NB4 (cell line): ENCODE data around the gene OTOP1.
A peak's percentile ranks its signal among the peaks of the same experiment; 100 is the strongest.

Source experiments
- DNase-seq: peaks from one replicate; pipeline ENCODE4 v3.0.0; 2010; ENCODE audit warnings: low read depth
- H3K4me3 ChIP-seq: one replicate; pipeline ENCODE4 v1.5.1; 2011; ENCODE audit warnings: mild to moderate bottlenecking, low read depth, low read length, moderate library complexity
- MYC ChIP-seq: IDR thresholded peaks from 2 replicates; pipeline ENCODE4 v1.6.1; 2011; ENCODE audit warnings: low read depth, low read length
- POLR2A ChIP-seq: IDR thresholded peaks from 2 replicates; pipeline ENCODE4 v1.6.1; 2011; ENCODE audit warnings: mild to moderate bottlenecking; ENCODE audit not compliant: insufficient read length; ENCODE audit errors: extremely low read depth
- TF ChIP-seq, protein P1 (sequence below): IDR thresholded peaks from one replicate; pipeline ENCODE4 v1.5.1; 2012; ENCODE audit warnings: low read depth, low read length
- TF ChIP-seq, protein P2 (sequence below): IDR thresholded peaks from 2 replicates; pipeline ENCODE4 v1.6.1; 2011; ENCODE audit warnings: low read depth, low read length

Gene OTOP1, protein sequence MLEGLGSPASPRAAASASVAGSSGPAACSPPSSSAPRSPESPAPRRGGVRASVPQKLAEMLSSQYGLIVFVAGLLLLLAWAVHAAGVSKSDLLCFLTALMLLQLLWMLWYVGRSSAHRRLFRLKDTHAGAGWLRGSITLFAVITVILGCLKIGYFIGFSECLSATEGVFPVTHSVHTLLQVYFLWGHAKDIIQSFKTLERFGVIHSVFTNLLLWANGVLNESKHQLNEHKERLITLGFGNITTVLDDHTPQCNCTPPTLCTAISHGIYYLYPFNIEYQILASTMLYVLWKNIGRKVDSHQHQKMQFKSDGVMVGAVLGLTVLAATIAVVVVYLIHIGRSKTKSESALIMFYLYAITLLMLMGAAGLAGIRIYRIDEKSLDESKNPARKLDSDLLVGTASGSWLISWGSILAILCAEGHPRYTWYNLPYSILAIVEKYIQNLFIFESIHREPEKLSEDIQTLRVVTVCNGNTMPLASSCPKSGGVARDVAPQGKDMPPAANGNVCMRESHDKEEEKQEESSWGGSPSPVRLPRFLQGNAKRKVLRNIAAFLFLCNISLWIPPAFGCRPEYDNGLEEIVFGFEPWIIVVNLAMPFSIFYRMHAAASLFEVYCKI

DNA sequence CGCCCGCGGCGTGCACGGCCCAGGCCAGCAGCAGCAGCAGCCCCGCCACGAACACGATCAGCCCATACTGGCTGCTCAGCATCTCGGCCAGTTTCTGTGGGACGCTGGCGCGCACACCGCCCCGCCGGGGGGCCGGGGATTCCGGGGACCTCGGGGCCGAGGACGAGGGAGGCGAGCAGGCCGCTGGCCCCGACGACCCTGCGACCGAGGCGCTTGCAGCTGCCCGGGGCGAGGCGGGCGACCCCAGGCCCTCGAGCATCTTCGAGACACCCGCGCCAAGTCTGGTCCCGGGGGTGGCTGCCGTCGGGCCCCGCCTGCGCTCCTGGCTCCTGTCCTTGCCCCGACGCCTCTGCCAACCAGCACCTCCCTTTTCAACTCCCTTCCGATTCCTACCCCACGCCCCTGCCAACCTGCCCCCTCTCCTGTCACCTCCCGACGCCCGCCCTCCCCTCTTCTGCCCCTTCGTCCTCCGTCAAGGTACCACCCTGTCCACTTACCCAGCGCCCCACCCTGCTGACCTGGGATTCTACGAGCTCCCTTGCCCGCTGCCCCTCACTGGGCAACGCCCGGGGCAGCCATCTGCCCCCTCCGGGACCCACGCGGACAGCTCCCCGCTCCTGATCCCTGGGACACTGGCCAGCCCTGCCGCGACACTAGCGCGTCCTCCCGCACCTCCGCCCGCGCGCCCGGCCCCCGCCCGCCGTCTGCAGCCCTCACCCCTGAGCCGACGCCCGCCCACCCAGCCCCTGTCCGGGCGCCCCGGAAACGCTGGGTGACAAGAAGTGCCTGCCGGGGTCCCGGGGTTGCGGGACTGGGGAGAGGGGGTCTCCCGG lies at the start of gene OTOP1:
TSS of gene OTOP1 (minus strand) at position 324 of the 833 bp plus-strand sequence. CDS start at position 259, 65 bp downstream.
- no peak within 1 kb of the TSS for H3K4me3 ChIP-seq
- no peak for DNase-seq
- TF ChIP-seq, protein P1, sequence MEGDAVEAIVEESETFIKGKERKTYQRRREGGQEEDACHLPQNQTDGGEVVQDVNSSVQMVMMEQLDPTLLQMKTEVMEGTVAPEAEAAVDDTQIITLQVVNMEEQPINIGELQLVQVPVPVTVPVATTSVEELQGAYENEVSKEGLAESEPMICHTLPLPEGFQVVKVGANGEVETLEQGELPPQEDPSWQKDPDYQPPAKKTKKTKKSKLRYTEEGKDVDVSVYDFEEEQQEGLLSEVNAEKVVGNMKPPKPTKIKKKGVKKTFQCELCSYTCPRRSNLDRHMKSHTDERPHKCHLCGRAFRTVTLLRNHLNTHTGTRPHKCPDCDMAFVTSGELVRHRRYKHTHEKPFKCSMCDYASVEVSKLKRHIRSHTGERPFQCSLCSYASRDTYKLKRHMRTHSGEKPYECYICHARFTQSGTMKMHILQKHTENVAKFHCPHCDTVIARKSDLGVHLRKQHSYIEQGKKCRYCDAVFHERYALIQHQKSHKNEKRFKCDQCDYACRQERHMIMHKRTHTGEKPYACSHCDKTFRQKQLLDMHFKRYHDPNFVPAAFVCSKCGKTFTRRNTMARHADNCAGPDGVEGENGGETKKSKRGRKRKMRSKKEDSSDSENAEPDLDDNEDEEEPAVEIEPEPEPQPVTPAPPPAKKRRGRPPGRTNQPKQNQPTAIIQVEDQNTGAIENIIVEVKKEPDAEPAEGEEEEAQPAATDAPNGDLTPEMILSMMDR = no peak
- no peak for TF ChIP-seq POLR2A
- TF ChIP-seq MYC = no peak
- TF ChIP-seq, protein P2, sequence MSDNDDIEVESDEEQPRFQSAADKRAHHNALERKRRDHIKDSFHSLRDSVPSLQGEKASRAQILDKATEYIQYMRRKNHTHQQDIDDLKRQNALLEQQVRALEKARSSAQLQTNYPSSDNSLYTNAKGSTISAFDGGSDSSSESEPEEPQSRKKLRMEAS = no peak

DNA sequence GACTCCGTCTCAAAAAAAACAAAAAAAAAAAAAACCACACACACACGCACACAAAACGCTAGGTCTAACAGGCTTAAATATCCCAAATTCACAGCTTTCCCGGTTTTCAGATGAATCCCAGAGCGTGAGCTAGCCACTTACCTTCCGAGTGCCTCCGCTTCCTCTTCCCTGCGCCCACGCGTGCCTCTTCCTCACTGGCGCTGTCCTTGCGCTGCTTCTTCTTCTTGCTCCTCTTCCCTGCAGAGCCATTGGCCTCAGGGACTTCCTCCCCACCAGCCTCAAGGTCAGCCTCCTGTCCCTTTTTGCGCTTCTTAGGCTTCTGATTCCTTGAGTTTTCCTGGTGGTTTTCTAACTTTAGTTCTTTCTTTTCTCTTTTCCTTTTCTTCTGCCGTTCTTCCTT lies 47.5 kb upstream of the OTOP1 start:
- no peak overlapping the region for H3K4me3 ChIP-seq
- no peak for DNase-seq
- no peak for TF ChIP-seq POLR2A
- TF ChIP-seq, protein P2 = no peak

DNA sequence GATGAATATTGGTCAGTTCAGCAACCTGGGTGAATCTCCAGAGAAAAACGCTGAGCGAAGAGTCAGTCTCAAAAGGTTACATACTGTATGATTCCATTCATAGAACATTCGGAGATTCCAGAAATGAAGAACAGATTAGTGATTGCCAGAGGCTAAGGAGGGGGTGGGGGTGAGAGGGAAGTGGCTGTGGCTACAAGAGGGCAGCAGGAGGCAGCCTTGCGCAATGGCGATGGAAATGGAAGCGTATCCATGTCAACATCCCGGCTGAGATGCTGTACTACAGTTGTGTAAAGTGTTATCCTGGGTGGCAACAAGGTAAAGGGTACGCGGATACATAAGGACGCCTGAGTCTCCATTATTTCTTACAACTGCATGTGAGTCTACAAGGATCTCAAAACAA lies 45.2 kb upstream of the OTOP1 start:
- TF ChIP-seq POLR2A = no peak
- TF ChIP-seq, protein P1 = no peak
- no peak overlapping the region for H3K4me3 ChIP-seq
- peak; percentile 35 for DNase-seq

DNA sequence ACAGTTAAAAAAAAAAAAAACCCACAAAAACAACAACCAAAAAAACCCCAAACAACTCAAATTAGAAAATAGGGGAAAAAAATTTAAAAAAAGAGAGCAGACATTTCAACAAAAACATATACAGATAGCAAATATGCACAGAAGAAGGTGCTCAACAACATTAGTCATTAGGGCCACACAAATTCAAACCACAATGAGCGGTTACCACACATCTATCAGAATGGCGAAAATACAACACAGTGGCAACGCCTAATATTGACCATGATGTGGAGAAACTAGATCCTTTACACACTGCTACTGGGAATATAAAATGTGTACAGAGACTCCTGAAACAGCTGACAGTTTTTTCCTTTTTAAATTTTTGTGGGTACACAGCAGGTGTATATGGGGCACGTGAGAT lies 43.8 kb upstream of the OTOP1 start:
- H3K4me3 ChIP-seq = no peak overlapping the region
- TF ChIP-seq, protein P2 = no peak
- TF ChIP-seq MYC = no peak
- TF ChIP-seq POLR2A = no peak
- TF ChIP-seq, protein P1 = no peak
- DNase-seq = peak; percentile 27

DNA sequence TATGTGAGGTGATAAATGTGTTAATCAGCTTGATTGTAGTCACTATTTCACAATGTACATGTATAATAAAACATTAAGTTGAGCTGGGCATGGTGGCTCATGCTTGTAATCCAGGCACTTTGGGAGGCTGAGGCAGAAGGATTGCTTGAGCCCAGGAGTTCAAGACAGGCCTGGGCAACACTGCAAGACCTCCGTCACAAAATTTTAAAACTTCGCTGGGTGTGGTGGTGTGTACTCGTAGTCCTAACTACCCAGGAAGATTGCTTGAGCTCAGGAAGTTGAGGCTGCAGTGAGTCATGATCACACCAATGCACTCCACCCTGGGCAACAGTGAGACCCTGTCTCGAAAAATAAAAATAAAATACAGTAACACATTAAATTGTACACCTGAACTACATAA lies 43.1 kb upstream of the OTOP1 start:
- no peak overlapping the region for H3K4me3 ChIP-seq
- DNase-seq = peak; percentile 31
- TF ChIP-seq, protein P2 = no peak
- TF ChIP-seq MYC = no peak
- no peak for TF ChIP-seq POLR2A
- TF ChIP-seq, protein P1 = no peak

DNA sequence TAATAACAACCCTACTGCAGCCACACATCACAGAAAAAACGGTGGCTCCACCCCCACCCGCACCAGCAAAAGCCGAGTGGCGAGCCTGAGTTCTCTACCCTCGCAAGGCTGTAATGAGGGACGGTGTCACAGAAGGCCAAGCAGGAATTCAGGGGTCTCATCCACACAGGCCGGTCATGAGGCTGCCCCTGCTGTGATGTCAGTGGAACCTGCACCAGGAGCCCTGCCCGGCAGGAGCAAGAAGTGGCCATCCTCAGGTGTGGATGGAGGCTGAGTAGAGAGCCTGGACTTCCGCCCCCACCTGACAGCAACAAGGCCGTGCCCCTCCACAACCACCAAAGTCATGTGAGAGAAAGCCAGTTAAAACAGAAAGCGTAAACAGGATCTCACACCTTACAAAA lies 42.6 kb upstream of the OTOP1 start:
- TF ChIP-seq, protein P1 = no peak
- no peak for TF ChIP-seq MYC
- TF ChIP-seq, protein P2 = no peak
- no peak for TF ChIP-seq POLR2A

More for the DNA sequence above, 42.6 kb upstream of the OTOP1 start:
- no peak for DNase-seq
- H3K4me3 ChIP-seq = no peak overlapping the region
